HUDEP-2 (cell line): ENCODE results near the gene MSTN.
"Not testable (repeated sequence)": the region's sequence is repeated elsewhere in the genome, so short reads cannot be mapped to it uniquely, and the experiment has no call there.

ENCODE experiments used
- DNase-seq, 76 experiments: peaks; one replicate each; lab custom pipeline; 2025; ENCODE audit not compliant: unreplicated experiment in 76 of 76; lab: John Stamatoyannopoulos, UW

The MSTN gene

DNA sequence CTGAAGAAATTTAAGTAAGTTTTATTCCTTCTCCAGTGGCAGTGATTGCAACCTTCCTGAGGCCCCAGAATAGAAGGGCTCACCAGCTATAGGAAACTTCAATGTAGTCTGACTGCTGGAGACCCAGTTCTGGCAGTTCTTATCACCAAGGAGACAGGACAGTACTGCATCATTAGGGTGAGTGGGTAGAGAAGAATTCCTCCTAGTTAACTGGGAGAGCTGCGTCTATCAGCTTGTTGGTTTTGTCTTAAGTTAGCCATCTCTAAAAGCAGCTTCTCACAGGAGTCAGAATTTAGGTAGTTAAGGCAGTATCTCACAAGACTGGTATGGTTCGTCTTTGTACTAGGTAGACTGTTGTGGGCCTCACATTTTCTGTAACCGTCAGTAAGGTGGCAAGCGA lies 3.3 kb upstream of the MSTN start:
- DNase-seq: no peak

DNA sequence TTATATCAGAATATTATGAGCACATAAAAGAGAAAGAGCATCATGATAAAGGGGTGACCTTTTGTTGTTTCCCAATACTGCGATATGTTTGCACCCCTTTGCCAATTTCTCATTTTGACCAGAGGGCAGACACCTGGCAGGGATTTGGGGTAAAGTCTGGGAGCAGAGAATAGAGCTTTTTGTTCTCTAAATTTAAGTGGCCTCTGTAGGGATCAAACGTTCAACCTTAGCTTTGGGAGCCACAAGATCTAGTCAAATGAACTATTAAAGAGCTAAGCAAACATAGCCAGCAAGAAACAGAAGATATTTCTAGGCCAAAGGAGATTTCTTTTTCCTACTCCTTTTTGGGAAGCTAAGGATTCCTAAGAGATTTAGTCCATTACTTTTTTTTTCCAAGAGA lies 1.1 kb upstream of the MSTN start:
- no peak for DNase-seq

DNA sequence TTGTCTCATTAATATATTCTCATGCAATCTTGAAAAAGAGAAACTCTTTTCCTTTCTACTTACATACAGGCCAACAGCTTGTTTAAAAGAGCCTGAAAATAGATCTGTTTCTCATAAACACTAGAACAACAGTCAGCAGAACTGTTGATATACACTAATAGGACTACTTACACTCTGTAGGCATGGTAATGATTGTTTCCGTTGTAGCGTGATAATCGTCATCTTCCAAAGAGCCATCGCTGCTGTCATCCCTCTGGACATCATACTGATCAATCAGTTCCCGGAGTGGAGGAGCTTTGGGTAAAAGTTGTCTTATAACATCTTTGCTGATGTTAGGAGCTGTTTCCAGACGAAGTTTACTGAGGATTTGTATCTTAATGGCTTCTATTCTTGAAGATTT lies 476 bp downstream of the MSTN start:
- no peak for DNase-seq

DNA sequence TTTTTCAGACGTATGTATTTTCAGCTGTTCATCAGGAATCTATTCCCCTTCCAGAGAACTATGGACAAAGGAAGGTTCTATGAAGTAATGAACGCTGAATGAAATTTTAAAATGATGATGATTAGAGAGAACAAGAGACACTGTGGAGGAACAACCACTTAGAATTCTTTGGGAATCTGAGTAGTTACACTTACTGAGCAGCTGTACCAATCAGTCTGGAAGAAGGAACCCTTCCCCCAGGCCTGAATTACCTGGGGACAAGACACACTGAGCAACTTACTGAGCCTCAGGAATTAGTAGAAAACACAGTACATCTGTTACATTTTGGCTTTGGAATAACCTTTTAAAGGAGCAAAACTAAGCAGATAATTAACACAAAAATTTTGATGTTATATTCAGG lies 1.9 kb downstream of the MSTN start:
- DNase-seq: no peak

DNA sequence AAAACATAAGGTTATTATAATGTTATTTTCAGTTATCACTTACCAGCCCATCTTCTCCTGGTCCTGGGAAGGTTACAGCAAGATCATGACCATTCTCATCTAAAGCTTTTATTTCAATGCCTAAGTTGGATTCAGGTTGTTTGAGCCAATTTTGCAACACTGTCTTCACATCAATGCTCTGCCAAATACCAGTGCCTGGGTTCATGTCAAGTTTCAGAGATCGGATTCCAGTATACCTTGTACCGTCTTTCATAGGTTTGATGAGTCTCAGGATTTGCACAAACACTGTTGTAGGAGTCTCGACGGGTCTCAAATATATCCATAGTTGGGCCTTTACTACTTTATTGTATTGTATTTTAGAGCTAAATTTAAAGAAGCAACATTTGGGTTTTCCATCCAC lies 2.5 kb downstream of the MSTN start:
- DNase-seq: no peak

DNA sequence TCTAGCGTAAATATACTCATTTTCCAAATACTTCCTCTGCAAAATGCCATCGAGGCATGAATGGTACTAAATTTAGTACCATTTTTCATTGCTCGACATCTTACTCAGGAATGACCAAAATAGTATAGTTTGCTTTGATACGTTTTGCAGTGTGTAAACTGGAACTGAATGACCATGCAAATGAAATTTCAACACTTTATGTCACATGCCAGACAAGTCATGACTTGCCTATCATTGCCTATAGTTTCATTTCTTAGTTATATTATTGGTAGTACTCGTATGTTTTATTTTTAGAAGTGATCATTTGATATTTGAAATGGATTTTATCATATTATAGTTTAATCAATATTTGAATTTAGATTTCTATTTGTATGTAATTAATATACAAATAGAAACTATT lies 9.1 kb downstream of the MSTN start:
- DNase-seq: no peak

DNA sequence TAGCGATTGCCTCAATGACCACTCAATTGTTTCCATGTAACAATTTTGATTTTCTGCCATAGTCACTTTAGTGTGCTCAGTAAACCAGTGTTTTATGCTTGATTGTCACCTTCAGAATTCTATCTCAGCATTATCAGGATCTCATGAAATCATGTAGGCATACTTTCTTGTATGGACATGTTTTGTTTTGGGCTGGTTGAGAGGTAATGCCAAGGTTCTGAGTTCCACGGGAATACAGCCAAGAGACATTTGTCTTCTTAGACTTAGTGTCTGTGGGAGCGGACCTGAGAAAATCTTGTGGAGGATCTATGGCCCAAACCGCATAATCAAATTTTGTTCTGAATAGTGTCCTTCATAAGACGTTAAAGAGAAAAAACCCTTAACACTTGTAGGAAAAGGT lies 10.2 kb downstream of the MSTN start:
- DNase-seq: no peak

DNA sequence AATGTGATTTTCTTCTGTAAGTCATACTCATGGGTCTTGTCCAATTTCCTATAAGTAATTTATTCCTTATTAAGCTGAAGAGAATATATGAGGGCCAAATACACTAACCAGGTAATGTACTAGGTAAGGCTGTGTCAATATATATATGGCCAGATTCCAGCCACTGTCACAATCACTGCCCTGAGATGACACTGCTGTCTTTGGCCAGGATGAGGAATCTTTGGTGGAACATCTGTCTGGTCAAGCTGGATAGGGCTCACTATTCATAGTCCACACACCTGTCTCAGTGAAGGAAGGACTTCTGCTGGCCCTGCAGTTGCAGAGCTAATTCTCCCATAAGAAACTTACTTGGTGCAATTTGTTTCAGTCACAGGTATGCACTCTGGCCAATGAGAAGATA lies 11.3 kb downstream of the MSTN start:
- no peak for DNase-seq

DNA sequence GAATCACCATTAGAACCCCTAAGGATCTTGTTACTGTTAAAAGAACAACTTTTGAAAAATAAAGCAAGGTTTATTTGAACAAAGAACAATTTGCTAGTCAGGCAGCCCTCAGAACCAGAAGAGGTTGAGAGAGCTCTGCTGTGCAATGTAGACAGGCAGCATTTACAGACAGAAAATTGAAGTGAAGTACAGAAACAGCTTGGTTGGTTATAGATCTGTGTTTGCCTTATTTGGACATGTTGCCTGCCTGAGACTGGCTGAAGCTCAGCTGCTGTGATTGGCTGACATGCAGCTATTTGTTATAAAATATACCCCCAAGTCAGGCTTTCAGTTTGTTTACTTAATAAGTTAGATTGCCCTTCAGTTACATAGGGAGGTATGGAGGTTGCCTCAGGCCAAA lies 12.5 kb downstream of the MSTN start:
- DNase-seq: no peak

DNA sequence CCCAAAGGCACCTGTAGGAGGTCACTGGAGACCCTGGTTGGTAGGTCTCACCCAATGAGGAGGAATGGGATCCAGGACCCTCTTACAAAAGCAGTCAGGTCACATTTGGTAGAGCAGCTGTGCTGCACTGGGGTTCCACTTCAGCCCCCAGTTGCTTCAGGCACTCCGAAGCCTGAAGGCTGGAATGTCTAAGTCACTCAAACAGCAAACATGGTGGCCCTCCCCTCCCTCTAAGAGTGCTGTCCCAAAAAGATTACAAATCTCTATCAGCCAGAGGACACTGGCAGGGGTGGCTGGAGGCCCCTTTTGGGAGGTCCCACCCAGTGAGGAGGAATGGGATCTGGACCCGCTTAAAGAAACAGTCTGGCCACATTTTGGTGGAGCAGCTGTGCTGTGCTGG lies 17.7 kb downstream of the MSTN start:
- no peak for DNase-seq

DNA sequence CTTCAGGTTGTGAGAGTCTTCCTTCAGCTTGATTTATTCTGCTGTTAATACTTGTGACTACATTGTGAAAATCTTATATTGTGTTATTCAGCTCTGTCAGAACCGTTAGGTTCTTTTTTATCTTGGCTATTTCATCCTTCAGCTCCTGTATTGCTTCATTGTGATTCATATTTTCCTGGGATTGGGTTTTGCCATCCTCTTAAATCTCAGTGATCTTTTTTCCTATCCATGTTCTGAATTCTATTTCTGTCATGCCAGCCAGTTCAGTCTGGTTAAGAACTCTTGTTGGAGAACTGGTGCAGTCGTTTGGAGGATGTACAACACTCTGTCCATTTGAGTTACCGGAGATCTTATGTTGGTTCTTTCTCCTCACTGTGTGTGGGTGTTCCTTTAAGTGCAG lies 19.1 kb downstream of the MSTN start:
- DNase-seq: no peak

DNA sequence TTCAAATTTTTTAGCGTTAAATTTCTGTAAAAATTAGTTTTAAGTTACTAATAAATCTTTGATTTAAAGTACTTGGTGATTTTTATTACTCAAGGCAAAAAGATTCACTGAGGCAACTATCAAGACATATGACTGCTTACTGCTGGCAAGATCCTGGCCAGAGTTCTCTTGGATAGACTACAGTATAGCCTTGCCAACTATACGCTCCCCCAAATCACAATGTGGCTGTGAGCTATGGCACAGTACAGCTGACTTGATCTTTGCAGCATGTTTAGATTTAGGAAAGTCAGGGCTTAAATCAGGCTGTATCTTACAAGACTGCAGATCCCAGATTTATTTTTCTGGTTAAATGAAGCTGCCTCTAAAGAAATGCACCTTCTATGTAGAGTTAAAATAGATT lies 26.5 kb downstream of the MSTN start:
- no peak for DNase-seq

DNA sequence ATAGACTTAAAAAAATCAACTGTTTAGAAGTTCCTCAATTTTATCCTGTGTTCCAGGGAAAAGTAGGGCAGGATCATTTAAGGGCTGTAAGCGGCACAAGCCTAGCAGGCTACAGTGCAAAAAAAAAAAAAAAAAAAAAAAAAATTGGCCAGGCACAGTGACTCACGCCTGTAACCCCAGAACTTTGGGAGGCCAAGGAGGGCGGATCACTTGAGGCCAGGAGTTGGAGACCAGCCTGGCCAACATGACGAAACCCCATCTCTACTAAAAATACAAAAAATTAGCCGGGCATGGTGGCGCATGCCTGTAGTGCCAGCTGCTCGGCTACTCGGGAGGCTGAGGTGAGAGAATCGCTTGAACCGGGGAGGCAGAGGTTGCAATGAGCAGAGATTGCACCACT lies 28.1 kb downstream of the MSTN start:
- DNase-seq: not testable (repeated sequence)

DNA sequence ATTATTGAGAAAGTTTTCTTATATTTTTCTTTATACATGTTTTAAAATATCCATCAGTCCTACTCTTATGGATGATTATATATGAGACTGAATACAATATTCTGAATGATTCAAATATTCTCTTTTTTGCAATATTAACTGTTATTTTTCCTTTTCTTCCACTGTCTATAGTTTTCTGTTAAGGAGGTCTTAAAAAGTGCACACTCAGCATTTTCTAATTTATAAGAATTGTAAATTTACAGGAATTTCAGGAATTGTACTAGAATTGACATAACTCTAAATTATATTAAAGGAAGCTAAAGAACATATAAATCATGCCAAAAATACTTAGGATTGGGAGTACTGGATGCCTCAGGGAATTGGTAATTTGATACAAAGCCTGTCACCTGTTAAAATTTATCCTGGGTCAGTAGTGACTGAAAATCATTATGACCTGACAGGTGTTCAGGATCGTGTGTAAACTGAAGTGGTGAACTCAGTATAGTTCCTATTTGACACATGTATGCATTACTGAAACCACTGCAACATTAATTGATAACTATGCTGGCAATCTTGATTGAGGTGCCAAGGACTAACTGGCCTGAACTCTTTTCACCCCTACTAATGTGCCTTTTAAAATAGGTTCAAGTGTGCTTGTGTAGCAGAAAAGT lies 30.4 kb downstream of the MSTN start:
- DNase-seq: no peak

DNA sequence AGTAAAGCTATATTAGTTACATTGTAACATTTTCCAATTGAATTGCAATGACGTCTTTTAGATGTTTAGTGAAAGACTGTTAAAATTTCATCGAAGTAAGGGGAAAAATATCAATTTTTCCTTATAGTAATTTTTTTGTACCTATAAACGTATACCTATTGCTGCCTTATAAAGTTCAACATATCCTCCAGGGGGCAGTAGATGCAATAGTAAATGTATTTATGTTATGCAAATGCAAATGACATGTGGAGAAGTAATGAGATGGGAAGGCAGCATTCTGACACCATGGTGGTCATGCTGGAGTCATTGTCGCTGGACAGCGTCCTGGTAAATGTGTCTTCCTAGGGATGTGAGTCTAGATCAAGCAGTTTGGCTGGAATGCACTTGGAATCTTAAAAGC lies 38.7 kb downstream of the MSTN start:
- DNase-seq: peak in 33 of 76 experiments; percentile 2 to 64 (median 34)

DNA sequence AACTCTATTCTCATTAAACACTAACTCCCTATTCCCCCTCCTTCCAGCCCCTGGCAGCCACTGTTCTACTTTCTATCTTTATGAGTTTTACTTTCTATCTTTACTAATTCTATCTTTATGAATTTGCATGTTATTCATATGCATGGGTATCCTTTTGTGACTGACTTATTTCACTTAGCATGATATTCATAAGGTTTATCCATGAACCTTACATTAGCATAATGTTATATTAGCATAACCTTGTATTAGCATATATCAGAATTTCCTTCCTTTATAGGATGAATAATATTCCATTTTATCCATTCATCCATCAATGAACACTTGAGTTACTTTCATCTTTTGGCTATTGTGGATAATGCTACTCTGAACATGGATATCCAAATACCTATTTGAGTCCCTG lies 41.8 kb downstream of the MSTN start:
- no peak for DNase-seq

DNA sequence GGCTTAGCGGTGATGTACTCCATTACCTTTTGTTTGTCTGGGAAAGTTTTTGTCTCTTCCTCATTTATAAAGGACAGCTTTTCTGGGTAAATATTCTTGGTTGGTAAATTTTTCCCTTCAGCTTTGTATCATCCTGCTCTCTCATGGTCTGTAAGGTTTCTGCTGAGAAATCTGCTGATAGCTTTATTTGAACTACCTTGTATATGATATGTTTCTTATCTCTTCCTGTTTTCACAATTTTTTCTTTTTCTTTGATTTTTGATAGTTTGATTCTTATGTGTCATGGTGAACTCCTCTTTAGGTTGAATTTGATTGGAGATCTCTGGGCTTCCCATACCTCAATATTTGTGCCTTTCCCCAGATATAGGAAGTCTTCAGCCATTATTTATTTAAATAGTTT lies 44.7 kb downstream of the MSTN start:
- DNase-seq: no peak

DNA sequence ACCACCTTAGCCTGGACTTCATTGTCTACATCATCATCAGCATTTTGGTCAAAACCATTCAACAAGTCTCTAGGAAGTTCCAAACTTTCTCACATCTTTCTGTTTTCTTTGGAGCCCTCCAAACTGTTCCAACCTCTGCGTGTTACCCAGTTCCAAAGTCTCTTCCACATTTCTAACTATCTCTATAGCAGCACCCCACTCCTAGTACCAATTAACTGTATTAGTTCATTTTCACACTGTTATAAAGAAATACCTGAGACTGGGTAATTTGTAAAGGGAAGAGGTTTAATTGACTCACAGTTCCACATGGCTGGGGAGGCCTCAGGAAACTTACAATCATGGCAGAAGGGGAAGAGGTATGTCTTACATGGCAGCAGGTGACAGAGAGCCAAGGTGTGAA lies 46.6 kb downstream of the MSTN start:
- DNase-seq: not testable (repeated sequence)
